HTR-8/SVneo (cell line): ENCODE results near the gene NCL.
"Not testable (repeated sequence)": the region's sequence is repeated elsewhere in the genome, so short reads cannot be mapped to it uniquely, and the experiment has no call there.

Experiments used
- DNase-seq: peaks from one replicate; pipeline ENCODE4 v3.0.0; 2011; ENCODE audit warnings: low spot score, mixed read lengths; ENCODE audit not compliant: insufficient read length
- FAIRE-seq: peaks from 2 replicates; lab custom pipeline; 2011; peaks lifted over from hg19 to GRCh38; lab: Jason Lieb, UNC

NCL gene

DNA sequence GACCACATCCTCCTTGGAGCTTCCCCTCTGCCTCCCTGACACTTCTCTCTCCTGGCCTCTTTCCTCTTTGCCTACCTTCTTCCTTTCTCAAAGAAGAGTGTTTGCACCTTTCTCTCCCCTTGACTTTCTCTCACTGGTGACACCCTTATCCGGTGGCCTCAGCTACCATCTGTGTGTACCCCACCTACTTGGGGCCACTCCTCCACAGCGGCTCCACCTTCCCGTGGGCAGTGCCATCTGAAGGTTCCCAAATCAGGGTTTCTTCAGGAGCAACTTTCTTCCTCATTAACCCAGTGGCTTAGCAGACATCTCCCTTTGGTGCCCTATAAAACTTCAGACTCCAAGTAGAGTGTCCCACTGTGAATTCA lies 5.3 kb upstream of the NCL start:
- DNase-seq, result no peak
- FAIRE-seq, result no peak

- DNase-seq, result no peak
- FAIRE-seq, result no peak
Observed at GRCh38 chr2:231467613-231468530, 3.6 kb upstream of the NCL start.

DNA sequence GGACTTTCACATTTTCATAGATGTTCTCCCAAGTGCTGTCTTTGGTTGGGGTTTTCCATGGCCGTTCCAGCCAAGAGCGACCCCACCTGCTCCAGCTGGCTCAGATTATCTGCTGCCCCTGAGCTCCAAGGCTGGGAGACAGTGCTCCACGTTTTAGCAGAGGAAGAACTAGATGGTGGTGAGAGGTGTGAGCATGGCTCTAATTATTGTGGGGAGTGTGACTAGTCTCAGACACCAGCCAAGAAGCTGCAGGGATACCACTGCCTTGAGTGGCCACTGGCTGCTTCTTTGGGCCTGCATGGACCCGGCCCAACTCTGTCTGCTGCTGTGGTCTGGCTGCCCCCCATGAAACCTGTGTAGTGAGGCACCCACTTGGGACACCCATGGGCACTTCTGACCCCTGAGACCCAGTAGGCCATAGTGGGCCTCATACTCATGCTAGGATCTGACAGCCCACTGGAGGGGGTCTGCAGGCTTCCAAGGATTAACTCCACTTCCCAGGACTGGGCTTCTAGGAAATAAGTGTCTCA lies 2.8 kb upstream of the NCL start:
- no peak for DNase-seq
- FAIRE-seq, result no peak

- peak; percentile 98 for DNase-seq
- FAIRE-seq, result peak; percentile 91
Observed at GRCh38 chr2:231464576-231465540, 574 bp upstream of the NCL start.

- FAIRE-seq, result no peak
- no peak for DNase-seq
Observed at GRCh38 chr2:231462729-231463465, 1.4 kb downstream of the NCL start.

DNA sequence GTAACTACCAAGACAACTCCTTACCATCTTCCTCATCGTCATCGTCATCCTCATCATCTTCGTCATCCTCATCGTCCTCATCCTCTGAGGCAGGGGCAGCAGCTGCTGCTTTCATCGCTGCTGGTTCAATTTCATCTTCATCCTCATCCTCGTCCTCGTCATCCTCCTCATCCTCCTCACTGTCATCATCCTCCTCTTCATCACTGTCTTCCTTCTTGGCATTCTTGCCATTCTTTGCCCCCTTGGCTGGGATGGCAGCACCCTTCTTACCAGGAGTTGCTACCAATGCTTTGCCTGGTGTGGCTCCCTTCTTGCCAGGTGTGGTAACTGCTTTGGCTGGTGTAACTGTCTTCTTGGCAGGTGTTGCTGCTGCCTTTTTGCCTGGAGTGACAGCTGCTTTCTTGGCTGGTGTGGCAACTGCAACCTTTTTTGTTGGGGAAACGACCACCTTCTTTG lies 2.7 kb downstream of the NCL start:
- FAIRE-seq (no peak), DNase-seq (no peak)

DNA sequence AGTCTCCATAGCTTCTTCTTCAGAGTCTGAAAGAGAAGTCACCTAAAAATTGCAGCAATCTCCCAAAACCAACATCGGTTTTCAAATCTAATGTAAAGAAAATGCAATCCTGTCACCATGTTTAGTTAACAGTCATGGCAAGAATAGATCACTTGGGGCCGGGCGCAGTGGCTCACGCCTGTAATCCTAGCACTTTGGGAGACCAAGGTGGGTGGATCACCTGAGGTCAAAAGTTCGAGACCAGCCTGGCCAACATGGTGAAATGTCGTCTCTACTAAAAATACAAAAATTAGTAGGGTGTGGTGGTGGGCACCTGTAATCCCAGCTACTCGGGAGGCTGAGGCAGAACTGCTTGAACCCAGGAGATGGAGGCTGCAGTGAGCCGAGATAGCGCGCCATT lies 3.4 kb downstream of the NCL start:
- not testable (repeated sequence) for FAIRE-seq, DNase-seq

DNA sequence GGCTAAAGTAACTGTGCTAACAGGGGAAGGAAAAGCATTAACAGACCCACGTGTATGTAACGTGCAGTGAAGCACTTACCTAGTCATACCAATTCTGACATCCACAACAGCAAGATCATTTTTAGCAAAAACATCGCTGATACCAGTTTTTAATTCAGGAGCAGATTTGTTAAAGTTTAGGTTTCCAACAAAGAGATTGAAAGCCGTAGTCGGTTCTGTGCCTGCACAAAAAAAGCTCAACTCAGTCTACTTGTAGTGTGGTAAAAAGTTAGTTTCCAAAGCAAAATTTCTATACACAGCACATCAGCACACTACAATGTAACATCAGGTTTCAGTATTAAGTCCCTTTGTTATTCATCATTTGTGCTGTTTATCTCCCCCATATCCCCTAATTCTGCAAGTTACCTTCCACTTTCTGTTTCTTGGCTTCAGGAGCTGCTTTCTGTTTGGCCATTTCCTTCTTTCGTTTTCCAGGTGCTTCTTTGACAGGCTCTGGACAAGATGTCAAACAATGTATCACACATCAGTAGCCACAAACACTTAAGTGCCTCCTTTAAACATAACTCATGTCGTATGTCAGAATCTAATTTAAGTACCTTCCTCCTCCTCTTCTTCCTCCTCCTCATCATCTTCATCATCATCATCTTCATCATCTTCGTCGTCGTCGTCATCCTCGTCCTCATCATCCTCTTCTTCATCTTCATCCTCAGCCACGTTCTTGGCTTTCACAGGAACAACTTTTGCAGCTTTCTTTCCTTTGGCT lies 4.0 kb downstream of the NCL start:
- DNase-seq (no peak), FAIRE-seq (no peak)

DNA sequence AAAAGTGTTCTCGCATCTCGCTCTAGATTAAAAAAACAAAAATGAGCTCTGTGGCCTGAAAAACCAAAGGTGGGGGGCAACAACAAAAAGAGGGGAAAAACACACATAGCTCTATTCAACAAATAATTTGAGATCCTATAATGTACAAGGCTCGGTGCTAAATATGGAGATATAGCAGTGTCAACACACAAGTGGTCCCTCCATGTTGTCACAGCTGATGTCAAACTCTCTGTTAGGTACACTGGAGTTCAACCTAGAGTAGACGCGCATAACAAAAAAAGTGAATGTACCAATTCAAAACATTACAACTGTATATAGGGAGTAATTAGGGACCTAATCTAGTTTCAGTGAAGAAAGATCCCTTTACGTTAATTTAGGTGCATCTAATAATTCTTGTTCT lies 5.9 kb downstream of the NCL start:
- no peak for DNase-seq
- no peak for FAIRE-seq

- no peak for FAIRE-seq
- DNase-seq, result no peak
Observed at GRCh38 chr2:231457101-231457500, 7.2 kb downstream of the NCL start.

DNA sequence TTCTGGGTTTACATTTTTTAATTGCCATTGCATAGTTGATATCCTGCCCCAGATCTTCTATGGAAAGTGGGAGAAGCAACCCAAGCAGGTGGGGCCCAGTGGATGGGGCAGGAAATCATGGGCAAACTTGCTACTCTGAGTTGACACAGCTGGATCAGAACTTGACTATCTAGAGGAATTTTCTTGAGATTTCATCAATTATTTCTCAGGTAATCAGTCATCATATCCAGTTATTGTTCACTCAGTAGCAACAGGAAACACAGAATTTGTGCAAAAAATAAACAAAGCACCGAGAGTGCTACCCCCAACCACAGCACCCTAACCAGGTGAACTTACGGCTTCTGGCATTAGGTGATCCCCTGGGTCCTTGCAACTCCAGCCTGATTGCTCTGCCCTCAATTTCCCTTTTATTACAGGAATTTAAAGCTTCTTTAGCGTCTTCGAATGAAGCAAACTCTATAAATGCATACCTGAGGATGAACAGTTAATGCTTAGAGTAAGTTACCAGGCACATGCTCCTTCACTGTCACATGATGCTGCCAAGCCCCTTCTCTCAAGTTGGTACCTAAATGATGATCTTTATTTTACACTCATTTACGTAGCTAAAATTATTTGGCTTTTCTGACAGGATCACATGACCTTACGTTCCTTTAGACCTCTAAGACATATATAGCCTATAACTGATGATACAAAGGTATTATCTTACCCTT lies 7.8 kb downstream of the NCL start:
- FAIRE-seq, result no peak
- DNase-seq, result no peak

- DNase-seq (no peak), FAIRE-seq (no peak)
Observed at GRCh38 chr2:231455890-231456289, 8.4 kb downstream of the NCL start.

DNA sequence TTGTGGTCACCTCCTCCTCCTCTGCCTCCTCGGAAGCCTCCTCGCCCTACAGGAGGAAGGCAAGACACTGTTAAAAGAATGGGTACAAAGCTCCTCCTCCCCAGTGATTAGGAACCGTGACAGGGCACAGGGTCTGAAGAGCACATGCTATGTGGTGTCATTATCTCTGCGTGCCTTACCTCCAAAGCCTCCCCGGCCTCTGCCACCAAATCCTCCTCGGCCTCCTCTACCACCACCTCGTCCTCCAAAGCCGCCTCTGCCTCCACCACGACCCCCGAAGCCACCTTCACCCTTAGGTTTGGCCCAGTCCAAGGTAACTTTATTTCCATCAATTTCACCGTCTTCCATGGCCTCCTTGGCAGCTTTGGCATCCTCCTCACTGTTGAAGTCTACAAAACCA lies 9.1 kb downstream of the NCL start:
- no peak for FAIRE-seq
- DNase-seq, result no peak

DNA sequence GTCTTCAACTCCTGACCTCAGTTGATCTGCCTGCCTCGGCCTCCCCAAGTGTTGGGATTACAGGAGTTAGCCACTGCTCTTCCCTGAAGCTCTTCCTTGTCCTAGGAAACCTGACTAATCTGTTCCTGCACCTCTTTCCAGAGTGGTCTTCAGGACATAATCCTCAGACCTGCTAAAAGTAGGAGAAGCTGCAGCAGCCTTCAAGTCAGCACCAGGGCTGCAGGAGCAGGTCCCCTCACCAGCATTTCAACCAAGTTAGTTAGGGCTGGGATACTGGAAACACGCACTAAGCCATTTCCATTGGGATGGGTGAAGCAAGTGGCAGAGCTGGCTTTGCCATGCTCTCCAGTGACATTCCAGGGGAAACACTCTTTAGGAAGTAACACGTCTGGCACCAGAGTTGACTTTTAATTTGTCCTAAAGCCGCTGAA lies 9.9 kb downstream of the NCL start:
- no peak for DNase-seq
- FAIRE-seq, result no peak

DNA sequence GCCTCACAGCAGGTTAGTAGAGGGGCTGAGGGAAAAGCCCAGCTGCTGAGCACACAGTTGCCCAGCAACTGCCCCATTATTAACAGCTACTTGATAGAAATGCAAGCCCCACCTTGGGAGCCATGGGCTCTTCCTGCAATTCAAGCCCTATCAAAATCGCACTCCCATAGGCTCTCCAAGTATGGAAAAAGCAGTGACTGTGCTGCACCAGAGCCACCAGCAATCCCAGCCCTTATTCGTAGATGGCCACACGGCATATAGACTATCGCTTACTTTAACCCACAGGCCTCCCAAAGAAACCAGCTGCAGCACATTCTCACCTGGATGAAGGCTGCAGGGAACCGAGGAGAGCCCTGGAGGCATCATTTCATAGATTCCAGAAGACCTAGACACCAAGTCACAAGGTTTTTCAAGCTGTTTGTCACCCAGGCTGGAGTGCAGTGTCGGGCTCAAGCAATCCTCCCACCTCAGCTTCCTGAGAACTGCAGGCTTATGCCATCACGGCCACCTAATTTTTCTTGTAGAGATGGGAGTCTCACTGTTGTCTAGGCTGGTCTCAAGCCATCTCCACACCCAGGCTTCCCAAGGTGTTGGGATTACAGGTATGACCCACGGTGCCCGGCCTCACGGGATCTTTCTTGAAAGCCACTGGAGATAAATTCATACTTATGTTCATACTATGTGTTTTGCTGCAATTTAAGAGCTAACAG lies 11.3 kb downstream of the NCL start:
- no peak for DNase-seq
- FAIRE-seq, result no peak

GRCh38 chr2:231450548-231450989 lies 13.7 kb downstream of the NCL start:
- no peak for DNase-seq
- no peak for FAIRE-seq

- DNase-seq, result no peak
- FAIRE-seq, result no peak
Observed at GRCh38 chr2:231449503-231450054, 14.7 kb downstream of the NCL start.

GRCh38 chr2:231436957-231437356 lies 27.3 kb downstream of the NCL start:
- FAIRE-seq (no peak), DNase-seq (no peak)
